ENCODE measurements around the gene ANAPC16.

The ANAPC16 gene

GRCh38 chr10:72215611-72216549 lies at the start of gene ANAPC16, which contains the start of gene ASCC1:
Gene ANAPC16 (plus strand): TSS chr10:72216012. CDS start chr10:72223915, 7,903 bp downstream.
Gene ASCC1 (minus strand): TSS chr10:72216276. CDS start chr10:72213298, 2,978 bp downstream.
- ChIA-PET POLR2A (ENCODE audit: low non-redundant PET) (interaction anchor here (0.5 to 1.3 kb wide), 8 partner anchors 18 to 789 kb away, joined by 3 to 8 read pairs (median 4); no protein-coding TSS in a partner anchor), CTCF (interaction anchor here (0.5 to 1.2 kb wide), 8 partner anchors 59 to 1007 kb away, joined by 3 to 5 read pairs (median 3); no protein-coding TSS in a partner anchor)
- no peak for TF ChIP-seq CTCF (conservative IDR thresholded peaks at IDR 0.05; ENCODE audit: low read depth)
- peak; percentile 92 for DNase-seq (ENCODE audit: low spot score)
- peak within 1 kb of the TSS; percentile 98 for H3K27ac ChIP-seq

- no peak for TF ChIP-seq CTCF (conservative IDR thresholded peaks at IDR 0.05; ENCODE audit: low read depth)
- ChIA-PET POLR2A (ENCODE audit: low non-redundant PET) (interaction anchor here (0.5 kb wide), 1 partner anchor 129 kb away, joined by 3 read pairs; no protein-coding TSS in a partner anchor), CTCF (interaction anchor here (0.6 to 0.7 kb wide), 2 partner anchors 32 to 142 kb away, joined by 3 to 5 read pairs; no protein-coding TSS in a partner anchor)
- DNase-seq (ENCODE audit: low spot score), result no peak
- no peak overlapping the region for H3K27ac ChIP-seq
Measured at GRCh38 chr10:72167118-72167517, 48.7 kb upstream of the ANAPC16 start.

- no peak overlapping the region; the same call in 1 of the 2 replicates for H3K27ac ChIP-seq
- CTCF ChIA-PET, result no interaction called here
- TF ChIP-seq CTCF (conservative IDR thresholded peaks at IDR 0.05; ENCODE audit: low read depth), result no peak
- no peak for DNase-seq (ENCODE audit: low spot score)
- POLR2A ChIA-PET (ENCODE audit: low non-redundant PET), result no interaction called here
Measured at GRCh38 chr10:72170263-72170662, 45.5 kb upstream of the ANAPC16 start.

- ChIA-PET POLR2A (ENCODE audit: low non-redundant PET) (no interaction called here), CTCF (no interaction called here)
- TF ChIP-seq CTCF (conservative IDR thresholded peaks at IDR 0.05; ENCODE audit: low read depth), result no peak
- no peak overlapping the region for H3K27ac ChIP-seq
- DNase-seq (ENCODE audit: low spot score), result no peak
Measured at GRCh38 chr10:72170733-72171132, 45.1 kb upstream of the ANAPC16 start.

GRCh38 chr10:72171175-72171630 lies 44.6 kb upstream of the ANAPC16 start:
- no peak for TF ChIP-seq CTCF (conservative IDR thresholded peaks at IDR 0.05; ENCODE audit: low read depth)
- ChIA-PET POLR2A (ENCODE audit: low non-redundant PET) (no interaction called here), CTCF (interaction anchor here (1.3 kb wide), 1 partner anchor 10 kb away, joined by 9 read pairs; no protein-coding TSS in a partner anchor)
- DNase-seq (ENCODE audit: low spot score), result peak; percentile 77
- peak overlapping the region; percentile 77 for H3K27ac ChIP-seq

- no peak for DNase-seq (ENCODE audit: low spot score)
- H3K27ac ChIP-seq, result no peak overlapping the region
- TF ChIP-seq CTCF (conservative IDR thresholded peaks at IDR 0.05; ENCODE audit: low read depth), result no peak
- ChIA-PET CTCF (interaction anchor here (0.8 kb wide), 1 partner anchor 11 kb away, joined by 3 read pairs; no protein-coding TSS in a partner anchor), POLR2A (ENCODE audit: low non-redundant PET) (no interaction called here)
Measured at GRCh38 chr10:72173262-72173618, 42.6 kb upstream of the ANAPC16 start.
